Neuronal stem cell (in vitro differentiated cells): ENCODE measurements around the gene PGS1.

Experiments used
- DNase-seq: peaks from one replicate; pipeline ENCODE4 v3.0.0-alpha.2; 2013; ENCODE audit warnings: low spot score
- H2AFZ ChIP-seq: one replicate; pipeline ENCODE4 v1.6.1; 2013; ENCODE audit warnings: mild to moderate bottlenecking, low read length, inconsistent platforms
- H2AK5ac ChIP-seq: 2 replicates; pipeline ENCODE4 v1.6.1; 2013; ENCODE audit warnings: low read depth, mild to moderate bottlenecking, inconsistent platforms, low read length, moderate library complexity, mixed read lengths
- H2BK120ac ChIP-seq: 2 replicates; pipeline ENCODE4 v1.6.1; 2013; ENCODE audit warnings: low read depth, mild to moderate bottlenecking, inconsistent platforms, low read length, moderate library complexity, mixed read lengths
- H2BK12ac ChIP-seq: one replicate; pipeline ENCODE4 v1.6.1; 2013; ENCODE audit warnings: low read length, inconsistent platforms
- H2BK15ac ChIP-seq: 2 replicates; pipeline ENCODE4 v1.6.1; 2013; ENCODE audit warnings: mild to moderate bottlenecking, low read length, inconsistent platforms, mixed read lengths
- H2BK5ac ChIP-seq: one replicate; pipeline ENCODE4 v1.6.1; 2013; ENCODE audit warnings: inconsistent platforms, mild to moderate bottlenecking, low read length, moderate library complexity
- H3K14ac ChIP-seq: one replicate; pipeline ENCODE4 v1.6.1; 2013; ENCODE audit warnings: low read length, inconsistent platforms
- H3K18ac ChIP-seq: 2 replicates; pipeline ENCODE4 v1.6.1; 2013; ENCODE audit warnings: low read length, inconsistent platforms
- H3K23ac ChIP-seq: 2 replicates; pipeline ENCODE4 v1.6.1; 2013; ENCODE audit warnings: low read depth, mild to moderate bottlenecking, mixed read lengths, low read length, inconsistent platforms; ENCODE audit not compliant: poor library complexity
- H3K27ac ChIP-seq: replicated peaks from 3 replicates; pipeline ENCODE4 v1.5.1; 2013; ENCODE audit warnings: low read length, inconsistent platforms
- H3K27me3 ChIP-seq, 3 experiments: 2 replicates each; pipeline ENCODE4 v1.6.1; 2013; ENCODE audit warnings: low read length in 3 of 3, mild to moderate bottlenecking in 2 of 3, inconsistent platforms in 1 of 3, low read depth in 1 of 3, mixed read lengths in 1 of 3, moderate library complexity in 1 of 3; ENCODE audit not compliant: control insufficient read depth in 3 of 3, insufficient read depth in 3 of 3
- H3K36me3 ChIP-seq, 2 donors: replicated peaks in 1 of 2; 2 replicates each; pipeline ENCODE4 v1.6.1; 2013; ENCODE audit warnings: low read length in 2 of 2; ENCODE audit not compliant: control insufficient read depth in 2 of 2, insufficient read depth in 2 of 2
- H3K4ac ChIP-seq: 2 replicates; pipeline ENCODE4 v1.6.1; 2013; ENCODE audit warnings: inconsistent platforms, mild to moderate bottlenecking, low read length, moderate library complexity
- H3K4me1 ChIP-seq, 2 donors: 1 replicate in 1 of 2; 2 replicates in 1 of 2; pipeline ENCODE4 v1.6.1; 2013; ENCODE audit warnings: low read length in 2 of 2, low read depth in 1 of 2; ENCODE audit not compliant: control insufficient read depth in 2 of 2, insufficient read depth in 1 of 2
- H3K4me2 ChIP-seq: one replicate; pipeline ENCODE4 v1.6.1; 2013; ENCODE audit warnings: mild to moderate bottlenecking, low read length, inconsistent platforms; ENCODE audit not compliant: insufficient read depth, poor library complexity, severe bottlenecking
- H3K4me3 ChIP-seq, 2 donors: 2 replicates each; pipeline ENCODE4 v1.5.1; 2013; ENCODE audit warnings: low read length in 2 of 2, mild to moderate bottlenecking in 2 of 2, inconsistent platforms in 1 of 2, moderate library complexity in 1 of 2
- H3K79me1 ChIP-seq: one replicate; pipeline ENCODE4 v1.6.1; 2013; ENCODE audit warnings: low read depth, mild to moderate bottlenecking, inconsistent platforms, low read length, moderate library complexity
- H3K9ac ChIP-seq: one replicate; pipeline ENCODE4 v1.6.1; 2013; ENCODE audit warnings: mild to moderate bottlenecking, low read depth, low read length, inconsistent platforms; ENCODE audit not compliant: poor library complexity
- H3K9me3 ChIP-seq, 2 donors: replicated peaks in 1 of 2; 2 replicates each; pipeline versions ENCODE3 to v1.6.1; 2013; ENCODE audit warnings: low read length in 2 of 2, mild to moderate bottlenecking in 2 of 2, inconsistent platforms in 1 of 2, low read depth in 1 of 2, mixed read lengths in 1 of 2, moderate library complexity in 1 of 2; ENCODE audit not compliant: control insufficient read depth in 2 of 2, insufficient read depth in 1 of 2
- H4K8ac ChIP-seq: one replicate; pipeline ENCODE4 v1.6.1; 2013; ENCODE audit warnings: low read depth, mild to moderate bottlenecking, inconsistent platforms, low read length, moderate library complexity
- H4K91ac ChIP-seq: one replicate; pipeline ENCODE4 v1.6.1; 2013; ENCODE audit warnings: low read length, low read depth, mild to moderate bottlenecking, inconsistent platforms; ENCODE audit not compliant: poor library complexity
- WGBS, 2 donors: extraction: QIAGEN DNeasy Blood & Tissue Kit; methylation state at CpG; one replicate each; pipeline ENCODE4 v1.1.7; 2013; ENCODE audit warnings: missing lambda C conversion rate in 2 of 2, mixed read lengths in 1 of 2; ENCODE audit not compliant: insufficient read length in 2 of 2, insufficient replicate concordance in 1 of 2; ENCODE audit errors: extremely low coverage in 2 of 2; 5-methylcytosine and 5-hydroxymethylcytosine counted together

PGS1 gene

DNA sequence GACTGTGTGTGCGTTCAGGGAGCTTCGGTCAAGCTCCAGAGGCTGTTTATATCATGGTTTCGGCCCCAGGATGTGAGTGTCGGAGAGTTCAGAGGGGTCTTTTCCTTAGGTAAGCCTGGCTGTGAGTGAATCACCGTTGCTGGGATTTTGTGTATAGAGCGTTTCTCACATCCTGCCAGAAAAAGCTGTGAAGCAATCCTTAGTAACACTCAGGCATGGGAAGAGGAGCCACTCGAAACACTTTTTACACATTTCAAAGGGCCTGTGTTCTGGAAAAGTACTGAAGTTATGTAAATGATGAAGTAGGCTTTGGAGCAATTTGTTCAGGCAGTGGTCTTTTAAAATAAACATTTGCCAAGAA, 662 bp downstream of the PGS1 start:
- Histone ChIP-seq H2BK12ac (no peak overlapping the region), H3K4me2 (peak overlapping the region; percentile 83), H3K23ac (peak overlapping the region; percentile 50), H2BK120ac (no peak overlapping the region), H3K9ac (peak overlapping the region; percentile 96), H4K91ac (no peak overlapping the region), H3K18ac (peak overlapping the region; percentile 82), H4K8ac (no peak overlapping the region), H3K79me1 (peaks cover 14% of the 10 kb centered on the region), H3K27ac (no peak overlapping the region), H3K4ac (no peak overlapping the region), H3K14ac (peak overlapping the region; percentile 86), H2BK5ac (peak overlapping the region; percentile 45), H3K4me1 (peaks cover 25 to 40% of the 10 kb centered on the region in 2 donors), H2BK15ac (no peak overlapping the region), H2AK5ac (peak overlapping the region; percentile 91), H3K9me3 (no peaks in the 10 kb centered on the region), H3K36me3 (peaks cover 0 to 30% of the 10 kb centered on the region in 2 donors), H3K27me3 (no peaks in the 10 kb centered on the region), H3K4me3 (peak overlapping the region; percentile 98 to 99), H2AFZ (peak overlapping the region; percentile 84)
- no peak for DNase-seq
- no CpG with 5 or more reads among the region's 7 CpGs for WGBS, 2 donors

GRCh38 chr17:78380370-78380769, 1.9 kb downstream of the PGS1 start:
- H2BK120ac ChIP-seq = no peak overlapping the region
- H2BK12ac ChIP-seq = no peak overlapping the region
- peaks cover 0 to 39% of the 10 kb centered on the region in 2 donors for H3K36me3 ChIP-seq
- H3K27ac ChIP-seq = no peak overlapping the region
- H3K18ac ChIP-seq = no peak overlapping the region
- H3K27me3 ChIP-seq = no peaks in the 10 kb centered on the region
- no peak for DNase-seq
- no peak overlapping the region for H3K14ac ChIP-seq
- H2BK5ac ChIP-seq = no peak overlapping the region
- no peak overlapping the region for H3K4ac ChIP-seq
- WGBS, 2 donors = no CpG with 5 or more reads among the region's 5 CpGs
- no peak overlapping the region for H3K9ac ChIP-seq
- no peak overlapping the region for H4K8ac ChIP-seq
- H3K79me1 ChIP-seq = peaks cover 14% of the 10 kb centered on the region
- no peak overlapping the region for H3K4me3 ChIP-seq
- H3K4me2 ChIP-seq = no peak overlapping the region
- no peak overlapping the region for H3K23ac ChIP-seq
- H3K4me1 ChIP-seq = peaks cover 15 to 29% of the 10 kb centered on the region in 2 donors
- H2AFZ ChIP-seq = no peak overlapping the region
- H4K91ac ChIP-seq = no peak overlapping the region
- no peaks in the 10 kb centered on the region for H3K9me3 ChIP-seq
- H2BK15ac ChIP-seq = no peak overlapping the region
- no peak overlapping the region for H2AK5ac ChIP-seq

GRCh38 chr17:78381601-78382232, 3.3 kb downstream of the PGS1 start:
- Histone ChIP-seq H3K4me1 (peaks cover 19 to 24% of the 10 kb centered on the region in 2 donors), H3K36me3 (peaks cover 0 to 50% of the 10 kb centered on the region in 2 donors), H2AK5ac (no peak overlapping the region), H3K79me1 (peaks cover 21% of the 10 kb centered on the region), H3K27ac (no peak overlapping the region), H2AFZ (no peak overlapping the region), H3K23ac (no peak overlapping the region), H3K18ac (no peak overlapping the region), H2BK15ac (no peak overlapping the region), H2BK12ac (no peak overlapping the region), H4K91ac (no peak overlapping the region), H2BK5ac (no peak overlapping the region), H3K27me3 (no peaks in the 10 kb centered on the region), H3K9ac (no peak overlapping the region), H4K8ac (no peak overlapping the region), H3K4me3 (no peak overlapping the region), H3K4me2 (no peak overlapping the region), H3K4ac (no peak overlapping the region), H3K14ac (no peak overlapping the region), H2BK120ac (no peak overlapping the region), H3K9me3 (no peaks in the 10 kb centered on the region)
- no CpG with 5 or more reads among the region's 12 CpGs for WGBS, 2 donors
- DNase-seq = no peak

GRCh38 chr17:78383725-78384471, 5.4 kb downstream of the PGS1 start:
- Histone ChIP-seq H2BK120ac (no peak overlapping the region), H3K23ac (no peak overlapping the region), H2AK5ac (no peak overlapping the region), H3K9me3 (no peaks in the 10 kb centered on the region), H3K36me3 (peaks cover 0 to 57% of the 10 kb centered on the region in 2 donors), H2AFZ (no peak overlapping the region), H3K27ac (no peak overlapping the region), H3K4me2 (no peak overlapping the region), H2BK15ac (no peak overlapping the region), H4K8ac (no peak overlapping the region), H2BK12ac (no peak overlapping the region), H3K4me3 (no peak overlapping the region), H4K91ac (no peak overlapping the region), H3K18ac (no peak overlapping the region), H3K9ac (no peak overlapping the region), H3K4me1 (peaks cover 19 to 20% of the 10 kb centered on the region in 2 donors), H3K79me1 (peaks cover 19% of the 10 kb centered on the region), H3K27me3 (no peaks in the 10 kb centered on the region), H2BK5ac (no peak overlapping the region), H3K4ac (no peak overlapping the region), H3K14ac (no peak overlapping the region)
- DNase-seq = no peak
- WGBS, 2 donors = no CpG with 5 or more reads among the region's 15 CpGs
